Activated naive CD4-positive, alpha-beta T cell treated with anti-CD3 and anti-CD28 coated beads, Interleukin-2, amount 10 ng/mL, durations not matched to agents 7 days and 5 days (primary cell): ENCODE measurements around the gene OPCML.

Experiments used
- CTCF ChIA-PET: fragments of 350-600 bp; sonication (Branson Sonifier 250); formaldehyde crosslinking; loops from one replicate; lab custom pipeline; 2021; ENCODE audit warnings: antibody characterized with exemption; lab: Charles Lee
- DNase-seq: peaks from one replicate; pipeline ENCODE4 v3.0.0-alpha.2; 2020
- H3K27ac Mint-ChIP-seq: one replicate; pipeline ENCODE4 v1.8.0; 2021; ENCODE audit warnings: mild to moderate bottlenecking, moderate library complexity, mixed read lengths
- H3K27me3 Mint-ChIP-seq: one replicate; pipeline ENCODE4 v1.8.0; 2021; ENCODE audit warnings: mild to moderate bottlenecking, mixed read lengths
- H3K36me3 Mint-ChIP-seq: one replicate; pipeline ENCODE4 v1.8.0; 2021; ENCODE audit warnings: mixed read lengths
- H3K4me1 Mint-ChIP-seq: one replicate; pipeline ENCODE4 v1.8.0; 2021; ENCODE audit warnings: mixed read lengths
- H3K4me3 Mint-ChIP-seq: one replicate; pipeline ENCODE4 v1.8.0; 2021; ENCODE audit warnings: mild to moderate bottlenecking, moderate library complexity, mixed read lengths
- H3K9me3 Mint-ChIP-seq: one replicate; pipeline ENCODE4 v1.8.0; 2021; ENCODE audit warnings: mixed read lengths

The OPCML gene

DNA sequence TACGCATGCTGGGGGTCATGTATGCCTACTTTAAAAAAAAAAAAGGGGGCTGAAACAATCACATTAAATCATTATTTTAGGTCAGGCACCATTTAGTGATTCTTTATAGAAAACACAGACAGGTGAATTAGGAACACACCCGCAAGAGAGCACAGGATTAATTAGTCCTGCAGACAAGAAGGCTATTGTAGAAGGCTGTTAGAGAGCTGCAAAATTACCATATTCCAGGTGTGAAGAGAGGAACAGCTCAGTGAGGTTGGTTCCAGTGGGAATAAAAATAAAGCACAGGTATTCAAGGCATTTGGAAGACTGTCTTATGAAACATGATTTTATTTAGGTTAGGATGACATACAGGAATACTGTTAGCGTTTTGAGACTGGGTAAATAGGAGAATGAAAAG lies 649.1 kb downstream of the OPCML start:
- CTCF ChIA-PET: no interaction called here
- Mint-ChIP-seq H3K36me3 (no peaks in the 10 kb centered on the region), H3K9me3 (peaks cover 2% of the 10 kb centered on the region), H3K4me1 (no peaks in the 10 kb centered on the region), H3K27ac (no peak overlapping the region), H3K27me3 (no peaks in the 10 kb centered on the region), H3K4me3 (no peak overlapping the region)
- no peak for DNase-seq

GRCh38 chr11:132881622-132882021 lies 650.7 kb downstream of the OPCML start:
- no peaks in the 10 kb centered on the region for H3K27me3 Mint-ChIP-seq
- H3K9me3 Mint-ChIP-seq: peaks cover 4% of the 10 kb centered on the region
- CTCF ChIA-PET: no interaction called here
- DNase-seq: no peak
- no peak overlapping the region for H3K4me3 Mint-ChIP-seq
- no peaks in the 10 kb centered on the region for H3K4me1 Mint-ChIP-seq
- no peak overlapping the region for H3K27ac Mint-ChIP-seq
- H3K36me3 Mint-ChIP-seq: no peaks in the 10 kb centered on the region

GRCh38 chr11:132878111-132878510 lies 654.2 kb downstream of the OPCML start:
- no peak overlapping the region for H3K4me3 Mint-ChIP-seq
- CTCF ChIA-PET: no interaction called here
- H3K9me3 Mint-ChIP-seq: peaks cover 5% of the 10 kb centered on the region
- no peak for DNase-seq
- H3K36me3 Mint-ChIP-seq: no peaks in the 10 kb centered on the region
- H3K27ac Mint-ChIP-seq: no peak overlapping the region
- H3K4me1 Mint-ChIP-seq: no peaks in the 10 kb centered on the region
- no peaks in the 10 kb centered on the region for H3K27me3 Mint-ChIP-seq

- no peak overlapping the region for H3K27ac Mint-ChIP-seq
- H3K9me3 Mint-ChIP-seq: peaks cover 3% of the 10 kb centered on the region
- no peaks in the 10 kb centered on the region for H3K4me1 Mint-ChIP-seq
- CTCF ChIA-PET: no interaction called here
- H3K4me3 Mint-ChIP-seq: no peak overlapping the region
- DNase-seq: no peak
- no peaks in the 10 kb centered on the region for H3K27me3 Mint-ChIP-seq
- H3K36me3 Mint-ChIP-seq: no peaks in the 10 kb centered on the region
Observed at GRCh38 chr11:132876705-132877104, 655.6 kb downstream of the OPCML start.

- H3K27me3 Mint-ChIP-seq: no peaks in the 10 kb centered on the region
- H3K4me3 Mint-ChIP-seq: no peak overlapping the region
- H3K4me1 Mint-ChIP-seq: no peaks in the 10 kb centered on the region
- no peaks in the 10 kb centered on the region for H3K36me3 Mint-ChIP-seq
- CTCF ChIA-PET: no interaction called here
- peaks cover 3% of the 10 kb centered on the region for H3K9me3 Mint-ChIP-seq
- DNase-seq: no peak
- H3K27ac Mint-ChIP-seq: no peak overlapping the region
Observed at GRCh38 chr11:132876239-132876638, 656.1 kb downstream of the OPCML start.

GRCh38 chr11:132874638-132875037 lies 657.7 kb downstream of the OPCML start:
- no peak overlapping the region for H3K27ac Mint-ChIP-seq
- no peaks in the 10 kb centered on the region for H3K4me1 Mint-ChIP-seq
- no peak for DNase-seq
- peaks cover 3% of the 10 kb centered on the region for H3K9me3 Mint-ChIP-seq
- H3K36me3 Mint-ChIP-seq: no peaks in the 10 kb centered on the region
- no peak overlapping the region for H3K4me3 Mint-ChIP-seq
- CTCF ChIA-PET: interaction anchor here (1.6 kb wide), 1 partner anchor 66 kb away, joined by 7 read pairs; no protein-coding TSS in a partner anchor
- H3K27me3 Mint-ChIP-seq: no peaks in the 10 kb centered on the region

GRCh38 chr11:132873841-132874240 lies 658.5 kb downstream of the OPCML start:
- Mint-ChIP-seq H3K36me3 (no peaks in the 10 kb centered on the region), H3K27me3 (no peaks in the 10 kb centered on the region), H3K9me3 (peaks cover 3% of the 10 kb centered on the region), H3K4me1 (no peaks in the 10 kb centered on the region), H3K4me3 (no peak overlapping the region), H3K27ac (no peak overlapping the region)
- CTCF ChIA-PET: interaction anchor here (1.6 kb wide), 1 partner anchor 67 kb away, joined by 7 read pairs; no protein-coding TSS in a partner anchor
- DNase-seq: no peak

DNA sequence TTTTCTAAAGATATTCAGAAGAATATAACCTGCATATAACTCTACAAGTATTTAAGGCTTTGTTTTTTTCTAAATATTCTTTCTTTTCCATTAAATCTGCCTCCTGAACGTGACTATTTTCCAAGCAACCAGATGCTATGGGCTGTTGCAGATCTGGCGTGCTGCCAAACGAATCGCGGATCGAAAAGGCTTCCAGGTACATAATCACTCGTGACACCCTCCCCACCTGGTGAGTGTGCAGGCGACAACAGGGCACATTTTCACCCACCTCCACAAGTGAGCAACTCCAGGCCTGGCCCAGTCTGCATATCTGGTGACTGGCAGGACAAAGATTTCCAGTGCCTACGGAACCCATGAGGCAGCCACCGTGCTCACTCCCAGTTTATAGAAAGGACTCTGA lies 660.1 kb downstream of the OPCML start:
- Mint-ChIP-seq H3K4me1 (no peaks in the 10 kb centered on the region), H3K27ac (no peak overlapping the region), H3K4me3 (no peak overlapping the region), H3K9me3 (peaks cover 3% of the 10 kb centered on the region), H3K27me3 (no peaks in the 10 kb centered on the region), H3K36me3 (no peaks in the 10 kb centered on the region)
- CTCF ChIA-PET: no interaction called here
- DNase-seq: no peak

- no peaks in the 10 kb centered on the region for H3K4me1 Mint-ChIP-seq
- no peak overlapping the region for H3K27ac Mint-ChIP-seq
- H3K36me3 Mint-ChIP-seq: no peaks in the 10 kb centered on the region
- CTCF ChIA-PET: no interaction called here
- no peaks in the 10 kb centered on the region for H3K27me3 Mint-ChIP-seq
- DNase-seq: no peak
- no peaks in the 10 kb centered on the region for H3K9me3 Mint-ChIP-seq
- no peak overlapping the region for H3K4me3 Mint-ChIP-seq
Observed at GRCh38 chr11:132866783-132867545, 665.3 kb downstream of the OPCML start.

- Mint-ChIP-seq H3K36me3 (no peaks in the 10 kb centered on the region), H3K4me3 (no peak overlapping the region), H3K9me3 (no peaks in the 10 kb centered on the region), H3K27me3 (no peaks in the 10 kb centered on the region), H3K27ac (no peak overlapping the region), H3K4me1 (no peaks in the 10 kb centered on the region)
- CTCF ChIA-PET: no interaction called here
- no peak for DNase-seq
Observed at GRCh38 chr11:132865623-132866022, 666.7 kb downstream of the OPCML start.

DNA sequence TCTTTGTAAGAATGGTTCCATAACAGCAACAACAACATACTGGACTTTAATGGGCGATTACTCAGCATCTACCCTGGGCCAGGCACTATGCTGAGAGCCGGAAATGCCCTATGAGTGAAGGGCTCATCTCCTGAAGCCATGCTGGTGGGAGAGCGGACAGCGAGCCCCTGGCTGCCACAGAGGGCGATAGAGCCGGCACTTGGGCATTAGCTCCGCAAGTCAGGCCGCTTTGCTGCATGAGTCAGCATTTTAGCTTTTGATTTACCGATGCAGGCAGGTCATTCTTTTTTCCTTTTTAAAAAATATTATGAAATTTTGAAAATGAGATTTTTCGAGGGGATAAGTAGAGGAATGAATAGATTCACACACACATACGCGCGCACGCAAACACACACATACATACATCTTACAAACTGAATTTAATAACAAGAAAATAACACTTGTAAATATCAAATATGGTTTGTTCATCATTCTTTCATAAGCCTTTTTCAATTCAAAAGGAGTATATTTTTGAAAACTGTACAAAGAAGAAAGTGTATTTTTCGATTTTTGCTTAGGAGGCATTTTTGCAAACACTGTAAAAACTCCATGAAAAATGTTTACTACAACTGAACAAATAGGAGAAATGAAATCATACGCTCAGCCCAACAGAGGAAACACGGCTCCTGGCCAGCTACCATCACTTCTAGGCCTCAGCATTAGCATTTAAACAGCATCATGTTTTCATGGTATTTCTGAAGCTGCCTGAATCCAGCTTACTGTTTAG lies 667.3 kb downstream of the OPCML start:
- no peak overlapping the region for H3K4me3 Mint-ChIP-seq

GRCh38 chr11:132862933-132863332 lies 669.4 kb downstream of the OPCML start:
- no peak overlapping the region for H3K27ac Mint-ChIP-seq
- H3K4me1 Mint-ChIP-seq: no peaks in the 10 kb centered on the region
- H3K36me3 Mint-ChIP-seq: no peaks in the 10 kb centered on the region
- CTCF ChIA-PET: no interaction called here
- DNase-seq: no peak
- H3K27me3 Mint-ChIP-seq: peaks cover 3% of the 10 kb centered on the region
- no peaks in the 10 kb centered on the region for H3K9me3 Mint-ChIP-seq
- H3K4me3 Mint-ChIP-seq: no peak overlapping the region

More for the DNA sequence above, 667.3 kb downstream of the OPCML start:
- H3K9me3 Mint-ChIP-seq: no peaks in the 10 kb centered on the region
- H3K4me1 Mint-ChIP-seq: no peaks in the 10 kb centered on the region
- no peaks in the 10 kb centered on the region for H3K36me3 Mint-ChIP-seq
- no peak overlapping the region for H3K27ac Mint-ChIP-seq
- CTCF ChIA-PET: no interaction called here
- no peaks in the 10 kb centered on the region for H3K27me3 Mint-ChIP-seq
- DNase-seq: no peak

DNA sequence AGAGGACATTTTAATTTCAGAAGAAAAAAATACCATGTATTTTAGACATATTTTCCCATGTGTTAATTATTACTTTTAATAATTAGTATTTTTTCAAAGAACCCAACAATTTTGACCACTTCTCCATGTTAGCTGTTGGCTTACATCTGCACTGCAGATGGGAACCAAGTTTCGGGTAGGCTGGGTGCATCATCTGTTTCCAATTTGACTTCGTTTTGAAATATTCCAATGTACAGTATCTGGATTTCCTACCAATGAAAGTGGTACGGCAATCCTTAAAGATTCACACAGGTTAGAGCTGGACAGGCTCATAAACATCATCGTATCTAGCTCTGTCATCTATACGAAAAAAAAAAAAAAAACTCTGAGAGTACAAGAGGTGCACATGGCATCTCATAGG lies 670.2 kb downstream of the OPCML start:
- H3K27me3 Mint-ChIP-seq: peaks cover 3% of the 10 kb centered on the region
- no peak overlapping the region for H3K4me3 Mint-ChIP-seq
- H3K4me1 Mint-ChIP-seq: no peaks in the 10 kb centered on the region
- no peak overlapping the region for H3K27ac Mint-ChIP-seq
- no peaks in the 10 kb centered on the region for H3K36me3 Mint-ChIP-seq
- DNase-seq: no peak
- CTCF ChIA-PET: no interaction called here
- H3K9me3 Mint-ChIP-seq: no peaks in the 10 kb centered on the region

- no peak for DNase-seq
- Mint-ChIP-seq H3K9me3 (peaks cover 1% of the 10 kb centered on the region), H3K4me1 (no peaks in the 10 kb centered on the region), H3K36me3 (no peaks in the 10 kb centered on the region), H3K27me3 (peaks cover 3% of the 10 kb centered on the region), H3K27ac (no peak overlapping the region), H3K4me3 (no peak overlapping the region)
- CTCF ChIA-PET: no interaction called here
Observed at GRCh38 chr11:132859306-132859705, 673.0 kb downstream of the OPCML start.

DNA sequence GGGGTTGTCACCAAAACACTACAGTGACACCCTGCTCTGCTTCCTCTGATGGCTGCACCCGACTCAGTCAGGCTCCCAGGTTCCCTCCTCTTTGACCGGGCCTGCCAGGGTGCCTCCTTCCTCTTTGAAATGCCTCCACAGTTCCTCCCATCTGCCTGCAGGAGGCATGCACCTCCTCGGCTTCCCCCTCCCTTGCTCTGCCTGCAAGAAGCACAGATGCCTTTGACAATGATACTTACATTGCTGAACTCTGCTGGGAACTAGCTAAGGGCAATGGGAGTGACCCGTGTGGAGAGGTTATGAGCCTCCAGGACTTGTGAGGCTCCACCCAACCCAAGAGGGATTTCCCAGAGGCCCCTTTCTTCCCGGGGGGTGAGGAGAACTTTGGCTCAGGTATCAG lies 674.1 kb downstream of the OPCML start:
- CTCF ChIA-PET: no interaction called here
- no peaks in the 10 kb centered on the region for H3K36me3 Mint-ChIP-seq
- H3K27me3 Mint-ChIP-seq: peaks cover 3% of the 10 kb centered on the region
- H3K4me3 Mint-ChIP-seq: no peak overlapping the region
- no peak overlapping the region for H3K27ac Mint-ChIP-seq
- DNase-seq: no peak
- peaks cover 1% of the 10 kb centered on the region for H3K9me3 Mint-ChIP-seq
- no peaks in the 10 kb centered on the region for H3K4me1 Mint-ChIP-seq
